GM18520 (cell line): ENCODE results near the gene CDR2L.
"Not testable (repeated sequence)": the region's sequence is repeated elsewhere in the genome, so short reads cannot be mapped to it uniquely, and the experiment has no call there.

ENCODE experiments used
- ATAC-seq: cut with Tn5 transposase; IDR thresholded peaks from one replicate; pipeline ENCODE4 v1.9.1; 2021; ENCODE audit not compliant: unreplicated experiment

The CDR2L gene

DNA sequence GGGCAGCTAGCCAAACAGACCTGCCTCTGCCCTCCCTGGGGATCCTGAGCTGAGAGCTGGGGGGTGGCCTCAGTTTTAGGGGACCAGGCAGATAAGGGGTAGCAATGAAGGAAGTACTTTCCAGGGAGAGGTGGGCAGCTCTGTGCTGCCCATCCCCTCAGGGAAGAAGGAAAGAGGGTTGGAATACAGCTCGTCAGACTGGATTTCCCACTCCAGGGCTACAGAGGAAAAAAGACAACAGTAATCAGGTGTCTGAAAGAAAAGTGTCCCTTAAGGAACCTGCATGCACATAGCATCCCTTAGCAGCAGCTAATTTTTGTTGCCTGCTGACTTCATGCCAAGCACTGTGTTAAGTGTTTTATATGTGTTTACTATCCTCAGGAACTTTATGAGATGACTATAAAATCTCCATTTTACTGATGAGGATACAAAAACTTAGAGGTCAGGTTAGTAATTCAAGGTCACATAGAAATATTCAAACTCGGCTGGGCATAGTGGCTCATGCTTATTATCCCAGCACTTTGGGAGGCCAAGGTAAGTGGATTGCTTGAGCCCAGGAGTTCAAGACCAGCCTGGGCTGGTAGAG, 21.8 kb downstream of the CDR2L start:
- no peak for ATAC-seq

DNA sequence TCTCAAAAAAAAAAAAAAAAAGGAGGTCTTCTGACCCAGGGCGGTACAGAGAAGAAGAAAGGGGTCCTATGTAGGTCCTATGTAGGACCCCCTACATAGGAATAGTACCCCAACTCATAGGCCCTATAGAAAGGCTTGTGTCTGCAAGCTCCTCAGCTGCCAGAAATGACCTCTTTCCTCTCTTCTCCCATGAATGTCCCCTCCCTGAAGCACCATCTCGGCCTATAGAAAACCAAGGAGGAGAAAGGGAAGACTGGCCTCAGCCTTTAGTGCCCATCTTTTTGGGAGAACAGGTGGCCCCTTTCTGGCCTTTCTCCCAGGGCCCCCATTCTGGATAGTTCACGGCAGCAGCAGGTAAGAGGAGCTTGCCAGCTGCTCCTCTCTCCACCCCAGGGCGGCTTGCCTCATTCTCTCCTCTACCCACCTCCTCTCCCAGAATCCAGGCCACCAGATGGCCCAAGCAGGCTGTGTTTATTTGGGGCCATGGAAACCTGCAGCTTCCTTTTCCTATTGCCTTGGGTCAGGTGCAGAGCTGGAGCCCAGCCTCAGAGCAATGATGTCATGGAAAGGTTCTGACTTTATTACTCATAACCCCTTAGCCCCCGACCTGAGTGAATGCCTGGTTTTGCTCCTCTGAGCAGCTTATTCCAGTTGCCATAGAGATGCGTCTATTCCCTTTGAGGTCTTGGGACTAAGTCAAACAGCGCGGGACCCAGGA, 23.4 kb downstream of the CDR2L start:
- no peak for ATAC-seq

DNA sequence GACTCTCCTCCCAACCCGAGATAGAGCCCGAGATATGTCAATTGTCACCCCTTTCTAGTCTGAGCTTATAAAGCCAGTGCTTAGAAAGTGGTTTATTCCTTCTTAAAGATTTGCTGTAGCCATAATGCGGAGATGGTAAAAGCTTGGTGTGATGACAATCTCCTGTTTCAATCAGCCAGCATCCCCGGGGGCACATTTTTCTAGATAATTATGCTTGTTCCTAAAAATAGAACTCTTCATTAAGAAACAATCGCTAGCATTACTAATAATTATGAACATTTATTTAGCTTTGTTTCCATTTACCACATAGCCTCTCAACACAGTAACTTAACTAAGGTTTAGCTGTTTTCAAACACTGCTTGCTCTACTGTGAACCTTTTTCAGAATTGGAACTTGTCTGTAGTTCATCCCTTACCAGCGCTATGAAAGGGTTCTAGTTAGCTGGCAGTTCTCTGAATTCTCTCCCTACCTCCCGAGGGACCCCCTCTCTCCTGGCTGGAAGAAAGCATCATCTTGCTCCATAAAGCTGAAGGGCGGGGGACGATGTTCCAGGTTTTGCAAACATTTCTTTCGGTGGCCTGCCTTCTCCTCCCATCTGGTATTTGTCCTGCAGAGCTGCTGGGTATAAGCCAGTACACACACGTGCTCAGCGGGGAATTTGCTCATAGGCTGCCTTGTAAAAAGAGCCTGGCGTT, 24.1 kb downstream of the CDR2L start:
- no peak for ATAC-seq

DNA sequence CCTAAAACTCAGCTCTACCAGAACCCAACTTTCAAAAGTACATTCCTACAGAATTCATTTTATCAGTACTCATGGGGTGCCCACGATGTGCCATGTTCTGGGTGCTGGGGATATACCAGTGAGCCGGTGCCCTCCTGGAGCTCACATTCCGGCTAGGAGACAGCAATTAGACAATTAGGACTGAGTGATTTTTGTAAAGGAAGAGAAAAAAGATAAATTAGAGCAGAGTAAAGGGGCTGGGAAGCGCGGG, 24.6 kb downstream of the CDR2L start:
- no peak for ATAC-seq

DNA sequence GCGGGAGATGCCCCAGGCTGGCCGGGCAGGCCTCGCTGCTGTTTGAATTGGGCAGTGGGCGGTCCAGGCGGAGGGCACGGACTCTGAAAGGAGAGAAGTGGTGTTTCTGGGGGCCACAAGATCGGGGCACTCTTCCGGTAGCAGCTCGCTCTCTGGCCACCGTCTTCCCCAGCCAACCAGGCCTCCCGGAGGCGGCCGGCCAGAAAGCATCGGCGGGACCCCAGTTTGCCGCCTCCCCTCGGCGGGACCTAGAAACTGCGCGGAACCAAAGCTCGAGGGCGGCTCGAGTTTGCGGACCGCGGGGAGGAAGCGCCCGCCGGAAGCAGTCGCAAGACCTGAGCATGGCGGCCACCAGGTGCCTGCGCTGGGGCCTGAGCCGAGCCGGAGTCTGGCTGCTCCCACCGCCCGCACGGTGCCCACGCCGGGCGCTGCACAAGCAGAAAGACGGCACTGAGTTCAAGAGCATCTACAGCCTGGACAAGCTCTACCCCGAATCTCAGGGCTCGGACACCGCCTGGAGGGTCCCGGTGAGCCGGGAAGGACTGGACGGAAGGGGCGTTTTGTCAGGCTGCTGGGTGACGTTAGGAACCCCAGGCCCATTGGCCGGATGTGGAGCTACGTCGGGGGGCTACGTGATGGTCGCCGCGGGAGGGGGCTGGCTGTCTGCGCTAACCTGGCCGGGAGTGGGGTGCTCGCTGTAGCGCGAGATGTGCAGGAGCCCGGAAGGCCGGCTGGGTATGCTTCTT, 25.1 kb downstream of the CDR2L start, which contains the start of gene MRPL58:
Gene MRPL58, plus strand, starts transcription at position 325 of the 746 bp plus-strand sequence. Its CDS starts 17 bp downstream, at position 342.
- ATAC-seq = peak; percentile 66

DNA sequence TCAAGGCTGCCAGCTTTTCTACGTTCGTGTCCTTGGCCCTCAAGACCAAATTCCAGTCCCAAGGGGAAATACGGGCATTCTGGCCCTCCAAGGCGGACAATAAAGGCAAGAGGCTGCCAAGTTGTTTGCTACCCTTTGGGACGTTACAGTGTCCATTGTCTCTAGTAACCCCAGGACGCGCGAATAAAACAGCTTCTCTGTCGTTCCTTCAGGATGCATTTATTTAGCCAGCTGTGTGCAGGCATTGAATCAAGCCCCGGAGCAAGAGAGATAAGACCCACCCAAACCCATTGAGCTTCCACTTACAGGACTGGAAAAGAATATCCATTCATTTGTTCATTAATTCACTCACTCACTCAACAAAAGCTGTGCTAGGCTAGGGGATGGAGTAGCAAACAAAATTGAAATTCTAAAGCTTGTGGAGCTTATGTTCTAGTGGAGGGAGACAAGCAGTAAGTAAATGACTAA, 25.7 kb downstream of the CDR2L start:
- ATAC-seq = no peak

DNA sequence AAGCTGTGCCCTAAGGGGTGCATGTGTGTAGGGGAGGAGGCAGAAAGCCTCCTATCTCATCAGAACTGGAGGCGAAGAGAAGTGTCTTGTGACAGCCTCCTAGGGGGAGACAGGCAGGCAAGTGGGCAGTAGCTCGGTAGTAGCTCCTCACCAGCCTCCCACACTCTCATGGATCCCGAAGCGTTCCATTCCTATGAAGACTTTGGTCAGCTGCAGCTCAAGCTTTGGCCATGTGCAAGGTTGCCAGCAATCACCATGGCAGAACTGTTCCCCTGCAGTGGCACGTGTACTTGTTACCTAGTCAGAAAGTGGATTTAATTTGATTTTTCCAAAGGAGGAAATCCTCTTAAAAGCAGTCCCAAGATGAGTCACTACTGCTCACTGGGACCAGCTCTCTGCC, 31.7 kb downstream of the CDR2L start:
- no peak for ATAC-seq

DNA sequence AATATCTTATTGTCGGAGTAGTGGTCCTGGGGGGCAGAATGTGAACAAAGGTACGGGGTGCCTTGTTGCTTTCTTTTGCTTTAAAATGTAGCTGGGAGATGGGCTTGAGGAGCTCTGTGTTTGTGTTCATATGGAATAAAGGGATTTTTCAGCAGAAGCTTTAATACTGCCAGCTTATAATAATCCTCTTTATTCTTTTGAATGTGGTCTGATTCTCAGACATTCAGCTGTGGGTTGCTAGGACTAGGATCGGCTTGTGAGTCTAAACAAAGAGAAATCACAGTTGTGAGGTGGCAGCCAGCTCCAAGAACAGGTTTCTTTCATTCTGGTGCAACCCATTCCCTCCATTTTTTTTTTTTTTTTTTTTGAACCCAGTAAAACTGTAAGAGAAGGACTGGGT, 32.3 kb downstream of the CDR2L start:
- no peak for ATAC-seq

DNA sequence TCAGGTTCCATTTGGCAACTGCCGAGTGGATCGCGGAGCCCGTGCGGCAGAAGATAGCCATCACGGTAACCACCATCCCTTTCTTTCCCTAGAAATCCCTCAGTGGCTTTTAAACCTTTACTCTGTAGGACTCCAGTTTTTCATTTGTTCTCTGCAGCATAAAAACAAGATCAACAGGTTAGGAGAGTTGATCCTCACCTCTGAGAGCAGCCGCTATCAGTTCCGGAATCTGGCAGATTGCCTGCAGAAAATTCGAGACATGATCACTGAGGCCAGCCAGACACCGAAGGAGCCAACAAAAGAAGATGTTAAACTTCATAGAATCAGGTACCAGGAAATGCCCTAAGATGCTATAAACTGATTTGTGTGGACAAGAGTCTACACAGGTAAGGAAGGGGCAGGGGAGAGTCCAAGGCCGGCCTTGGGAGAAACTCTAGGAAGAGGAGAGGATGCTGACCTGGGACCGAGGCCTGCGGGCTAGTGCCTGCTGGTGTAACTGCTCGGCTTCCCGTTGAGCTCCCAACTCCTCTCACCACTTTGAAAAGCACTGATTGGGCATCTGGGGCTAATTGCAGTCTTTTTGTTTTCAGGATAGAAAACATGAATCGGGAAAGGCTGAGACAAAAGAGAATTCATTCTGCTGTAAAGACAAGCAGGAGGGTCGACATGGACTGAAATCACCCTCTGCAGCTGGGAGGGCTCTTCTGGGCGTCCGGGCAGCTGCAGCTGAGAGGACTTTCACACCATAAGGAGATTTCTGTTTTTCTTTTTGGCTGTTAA, 33.1 kb downstream of the CDR2L start:
- no peak for ATAC-seq

DNA sequence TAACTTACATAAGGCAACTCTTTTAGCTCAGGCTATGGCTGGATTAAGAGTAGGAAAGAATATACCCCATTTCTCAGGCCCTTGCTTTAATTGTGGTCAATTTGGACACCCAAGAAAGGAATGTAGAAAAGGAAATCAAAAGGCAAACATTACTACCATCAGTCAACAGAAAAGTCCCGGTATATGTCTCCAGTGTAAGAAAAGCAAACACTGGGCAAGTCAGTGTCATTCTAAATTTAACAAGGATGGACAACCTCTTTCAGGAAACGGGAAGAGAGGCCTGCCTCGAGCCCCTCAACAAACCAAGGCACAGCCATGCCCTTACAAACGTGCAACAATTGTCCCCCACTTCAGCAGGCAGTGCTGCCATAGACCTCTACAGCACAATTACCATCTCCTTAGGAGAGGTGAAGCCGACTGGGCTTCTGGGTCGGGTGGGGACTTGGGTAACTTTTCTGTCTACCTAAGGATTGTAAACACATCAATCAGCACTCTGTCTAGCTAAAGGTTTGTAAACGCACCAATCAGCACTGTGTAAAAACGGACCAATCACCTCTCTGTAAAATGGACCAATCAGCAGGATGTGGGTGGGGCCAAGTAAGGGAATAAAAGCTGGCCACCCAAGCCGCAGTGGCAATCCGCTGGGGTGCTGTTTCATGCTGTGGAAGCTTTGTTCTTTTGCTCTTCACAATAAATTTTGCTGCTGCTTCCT, 37.4 kb downstream of the CDR2L start:
- ATAC-seq = no peak

DNA sequence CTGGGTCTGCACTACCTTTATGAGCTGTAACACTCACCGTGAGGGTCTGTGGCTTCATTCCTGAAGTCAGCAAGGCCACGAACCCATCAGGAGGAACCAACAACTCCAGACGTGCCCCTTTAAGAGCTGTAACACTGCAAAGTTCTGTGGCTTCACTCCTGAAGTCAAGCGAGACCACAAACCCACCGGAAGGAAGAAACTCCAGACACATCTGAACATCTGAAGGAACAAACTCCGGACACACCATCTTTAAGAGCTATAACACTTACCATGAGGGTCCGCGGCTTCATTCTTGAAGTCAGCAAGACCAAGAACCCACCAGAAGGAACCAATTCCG, 37.9 kb downstream of the CDR2L start:
- not testable (repeated sequence) for ATAC-seq

DNA sequence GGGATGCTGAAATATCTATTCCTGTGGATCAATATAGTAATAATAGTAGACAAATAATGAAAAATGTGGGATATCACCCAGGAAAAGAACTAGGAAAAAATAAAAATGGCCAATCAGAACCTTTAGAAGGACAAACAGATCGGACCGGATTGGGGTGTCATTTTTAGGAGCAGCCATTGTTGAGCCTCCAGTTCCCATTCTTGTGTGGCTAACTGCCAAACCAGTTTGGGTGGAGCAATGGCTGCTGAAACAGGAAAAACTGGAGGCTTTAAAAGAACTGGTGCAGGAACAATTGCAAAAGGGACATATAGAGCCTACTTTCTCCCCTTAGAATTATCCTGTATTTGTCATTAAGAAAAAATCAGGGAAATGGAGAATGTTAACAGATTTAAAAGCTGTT, 39.2 kb downstream of the CDR2L start:
- not testable (repeated sequence) for ATAC-seq

DNA sequence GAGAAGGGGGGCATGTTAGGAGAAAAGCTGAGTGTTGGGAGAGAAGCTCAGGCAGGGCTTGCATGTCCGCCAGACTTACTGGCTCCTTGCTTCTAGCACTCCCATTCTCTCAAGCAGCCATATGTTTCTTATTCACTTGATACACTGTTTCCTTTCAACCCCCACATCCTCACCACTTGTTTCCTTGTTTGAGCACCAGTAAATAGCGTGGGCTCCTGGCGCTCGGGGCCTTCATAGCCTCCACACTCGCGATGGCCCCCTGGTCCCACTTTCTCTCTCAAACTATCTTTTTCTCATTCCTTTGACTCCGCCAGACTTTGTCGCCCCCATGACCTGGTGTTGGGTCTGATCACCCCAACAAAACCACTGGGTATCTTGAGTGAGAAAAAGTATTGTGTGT, 42.7 kb downstream of the CDR2L start:
- no peak for ATAC-seq

DNA sequence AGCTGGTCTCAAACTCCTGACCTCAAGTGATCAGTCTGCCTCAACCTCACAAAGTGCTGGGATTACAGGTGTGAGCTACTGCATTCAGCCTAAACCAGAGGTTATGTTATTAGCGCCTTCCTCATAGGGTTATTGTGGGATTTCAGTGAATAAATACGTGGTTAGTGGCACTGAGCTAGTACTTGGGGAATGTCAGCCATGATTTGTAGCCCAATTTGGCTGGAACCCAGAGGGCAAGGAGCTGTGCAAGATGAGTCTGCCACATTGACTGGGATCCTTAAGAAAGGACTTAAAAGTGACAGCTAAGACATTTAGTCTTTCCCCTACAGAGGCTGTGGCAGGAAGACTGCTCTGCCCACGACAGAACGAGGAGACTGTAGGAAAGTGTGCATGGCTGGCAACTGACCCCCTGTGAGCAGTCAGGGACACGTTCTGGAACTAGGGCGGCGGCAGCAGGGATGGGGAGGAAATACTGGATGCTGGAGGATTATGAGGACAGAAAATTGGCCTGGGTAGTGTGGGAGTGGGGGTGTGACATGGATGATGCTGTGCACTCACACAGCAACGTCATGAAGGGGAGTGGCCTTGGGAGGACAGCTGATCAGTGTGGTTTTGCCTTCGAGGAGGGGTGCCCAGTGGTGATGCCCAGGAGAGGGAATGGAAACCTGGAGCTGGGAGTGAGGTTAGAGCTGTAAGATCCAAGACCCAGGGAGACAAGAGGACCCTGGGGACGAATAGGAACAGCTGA, 44.7 kb downstream of the CDR2L start:
- no peak for ATAC-seq

DNA sequence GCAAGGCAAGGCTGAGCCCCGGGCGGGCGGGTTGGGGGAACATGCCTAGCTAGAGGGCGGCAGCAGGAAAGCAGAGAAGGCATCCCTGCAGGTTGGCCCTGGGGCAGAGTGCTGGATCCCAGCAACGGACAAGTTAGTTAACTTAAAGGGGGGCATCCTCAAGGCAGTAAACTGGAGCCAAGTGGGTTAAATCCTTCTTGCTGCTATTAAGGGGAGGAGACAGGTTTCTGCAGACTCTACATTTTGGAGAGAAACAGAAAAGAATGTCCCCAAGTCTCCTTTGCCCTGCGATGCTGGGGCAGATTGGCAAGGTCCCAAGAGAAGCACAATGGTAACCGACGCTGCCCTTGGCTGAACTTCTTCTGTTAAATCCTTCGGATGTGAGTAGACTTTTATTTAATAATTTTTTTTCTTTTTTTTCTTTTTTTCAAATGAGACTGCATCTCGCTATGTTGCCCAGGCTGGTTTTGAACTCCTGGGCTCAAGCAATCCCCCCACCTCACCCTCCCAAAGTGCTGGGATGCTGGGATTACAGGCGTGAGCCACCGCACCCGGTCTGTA, 45.4 kb downstream of the CDR2L start:
- no peak for ATAC-seq

DNA sequence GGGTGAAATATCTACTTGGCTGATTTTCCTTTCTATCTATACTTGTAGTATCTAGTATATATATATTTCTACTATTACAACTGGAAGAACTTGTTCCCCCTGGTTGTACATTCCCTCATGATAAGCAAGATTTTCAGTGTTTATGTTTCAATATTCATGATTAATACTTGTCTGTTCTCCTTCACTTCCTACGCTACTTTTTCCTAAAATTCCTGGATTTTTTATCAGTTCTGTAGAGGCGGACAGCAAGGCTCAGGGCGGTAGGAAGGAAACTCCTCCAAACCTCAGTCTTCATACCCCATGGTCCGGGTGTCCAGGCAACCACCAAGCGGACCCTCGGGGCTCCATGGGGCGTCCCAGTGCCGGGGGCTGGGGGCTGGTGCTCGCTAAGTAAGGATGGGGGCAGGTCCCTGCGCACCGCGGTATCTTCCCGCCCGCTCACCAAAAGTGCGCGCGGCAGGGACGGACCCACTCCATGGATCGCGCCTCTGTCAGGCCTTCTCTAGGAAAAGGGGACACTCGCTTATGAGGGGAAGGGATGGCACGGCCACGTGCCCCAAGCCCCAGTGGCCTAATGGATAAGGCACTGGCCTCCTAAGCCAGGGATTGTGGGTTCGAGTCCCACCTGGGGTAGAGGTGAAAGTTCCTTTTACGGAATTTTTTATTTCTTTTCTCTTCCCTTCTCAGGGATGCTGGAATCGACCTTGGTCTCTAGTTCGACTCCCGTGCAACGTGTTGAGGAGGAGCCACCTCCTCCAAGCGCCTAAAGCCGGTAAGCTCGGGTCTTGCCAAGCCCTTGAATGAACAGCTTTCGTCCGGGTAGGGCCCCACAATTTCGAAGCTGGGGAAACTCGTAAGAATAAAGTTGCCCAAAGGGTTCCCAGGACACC, 46.2 kb downstream of the CDR2L start:
- peak; percentile 51 for ATAC-seq

DNA sequence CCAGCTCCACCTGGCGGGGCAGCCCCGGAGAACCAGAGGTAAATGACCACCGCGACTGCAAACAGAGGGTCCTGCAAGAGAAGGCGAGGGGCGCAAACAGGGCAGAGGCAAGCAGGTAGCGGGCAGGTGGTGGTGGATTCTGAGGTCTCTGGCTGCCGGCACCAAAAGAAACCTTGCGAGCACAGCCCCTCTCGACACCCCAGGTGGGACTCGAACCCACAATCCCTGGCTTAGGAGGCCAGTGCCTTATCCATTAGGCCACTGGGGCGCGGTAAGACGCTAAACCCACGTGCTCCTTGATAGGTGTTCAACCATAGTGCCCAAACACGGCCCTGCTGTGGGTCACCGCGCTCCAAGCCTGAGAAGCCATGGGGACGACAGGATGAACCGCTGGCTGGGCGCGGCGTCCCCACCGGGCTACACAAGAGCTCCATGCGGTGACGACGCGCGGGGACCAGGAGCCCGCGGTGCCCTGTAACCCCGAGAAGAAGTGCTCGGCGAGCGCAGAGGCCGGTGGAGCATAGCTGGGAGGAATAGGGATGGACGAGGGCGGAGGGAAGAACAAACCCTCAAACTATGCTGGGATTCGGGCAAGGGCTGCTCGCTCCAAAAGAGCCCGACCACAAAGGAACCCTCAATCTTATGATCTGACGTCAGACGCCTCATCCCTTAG, 46.9 kb downstream of the CDR2L start:
- no peak for ATAC-seq
